ENCODE data around the gene KRTAP12-4.

The KRTAP12-4 gene

GRCh38 chr21:44618504-44618903 is 36.0 kb downstream of the KRTAP12-4 start:
- H3K36me3 Mint-ChIP-seq (ENCODE audit: low read depth), result peaks cover 6% of the 10 kb centered on the region

GRCh38 chr21:44617071-44617501 is 37.4 kb downstream of the KRTAP12-4 start:
- Mint-ChIP-seq H3K4me3 (no peak overlapping the region), H3K27ac (no peak overlapping the region), H3K36me3 (ENCODE audit: low read depth) (peaks cover 4% of the 10 kb centered on the region), H3K27me3 (ENCODE audit: low read depth) (peaks cover 11% of the 10 kb centered on the region), H3K9me3 (peaks cover 28% of the 10 kb centered on the region), H3K4me1 (no peaks in the 10 kb centered on the region)
- TF ChIP-seq, protein P1, sequence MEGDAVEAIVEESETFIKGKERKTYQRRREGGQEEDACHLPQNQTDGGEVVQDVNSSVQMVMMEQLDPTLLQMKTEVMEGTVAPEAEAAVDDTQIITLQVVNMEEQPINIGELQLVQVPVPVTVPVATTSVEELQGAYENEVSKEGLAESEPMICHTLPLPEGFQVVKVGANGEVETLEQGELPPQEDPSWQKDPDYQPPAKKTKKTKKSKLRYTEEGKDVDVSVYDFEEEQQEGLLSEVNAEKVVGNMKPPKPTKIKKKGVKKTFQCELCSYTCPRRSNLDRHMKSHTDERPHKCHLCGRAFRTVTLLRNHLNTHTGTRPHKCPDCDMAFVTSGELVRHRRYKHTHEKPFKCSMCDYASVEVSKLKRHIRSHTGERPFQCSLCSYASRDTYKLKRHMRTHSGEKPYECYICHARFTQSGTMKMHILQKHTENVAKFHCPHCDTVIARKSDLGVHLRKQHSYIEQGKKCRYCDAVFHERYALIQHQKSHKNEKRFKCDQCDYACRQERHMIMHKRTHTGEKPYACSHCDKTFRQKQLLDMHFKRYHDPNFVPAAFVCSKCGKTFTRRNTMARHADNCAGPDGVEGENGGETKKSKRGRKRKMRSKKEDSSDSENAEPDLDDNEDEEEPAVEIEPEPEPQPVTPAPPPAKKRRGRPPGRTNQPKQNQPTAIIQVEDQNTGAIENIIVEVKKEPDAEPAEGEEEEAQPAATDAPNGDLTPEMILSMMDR (IDR thresholded peaks at IDR 0.05; ENCODE audit: unreplicated experiment in 3 of 3), result no peak

More at GRCh38 chr21:44618504-44618903, 36.0 kb downstream of the KRTAP12-4 start:
- peaks cover 11% of the 10 kb centered on the region for H3K27me3 Mint-ChIP-seq (ENCODE audit: low read depth)
- peaks cover 39% of the 10 kb centered on the region for H3K9me3 Mint-ChIP-seq
- TF ChIP-seq, protein P1 (IDR thresholded peaks at IDR 0.05; ENCODE audit: unreplicated experiment in 3 of 3), result peak in 2 of 3 experiments; percentile 1 to 11
- no peak overlapping the region for H3K4me3 Mint-ChIP-seq
- H3K27ac Mint-ChIP-seq, result no peak overlapping the region
- H3K4me1 Mint-ChIP-seq, result no peaks in the 10 kb centered on the region

GRCh38 chr21:44616591-44616926 is 37.9 kb downstream of the KRTAP12-4 start:
- Mint-ChIP-seq H3K4me3 (no peak overlapping the region), H3K9me3 (peaks cover 25% of the 10 kb centered on the region), H3K36me3 (ENCODE audit: low read depth) (peaks cover 4% of the 10 kb centered on the region), H3K4me1 (no peaks in the 10 kb centered on the region), H3K27me3 (ENCODE audit: low read depth) (peaks cover 11% of the 10 kb centered on the region), H3K27ac (no peak overlapping the region)
- TF ChIP-seq, protein P1 (IDR thresholded peaks at IDR 0.05; ENCODE audit: unreplicated experiment in 3 of 3), result no peak

GRCh38 chr21:44615911-44616590 is 38.4 kb downstream of the KRTAP12-4 start:
- Mint-ChIP-seq H3K9me3 (peaks cover 29% of the 10 kb centered on the region), H3K36me3 (ENCODE audit: low read depth) (peaks cover 4% of the 10 kb centered on the region), H3K27ac (no peak overlapping the region), H3K4me3 (no peak overlapping the region), H3K4me1 (no peaks in the 10 kb centered on the region), H3K27me3 (ENCODE audit: low read depth) (peaks cover 11% of the 10 kb centered on the region)
- TF ChIP-seq, protein P1 (IDR thresholded peaks at IDR 0.05; ENCODE audit: unreplicated experiment in 3 of 3), result no peak

- TF ChIP-seq, protein P1 (IDR thresholded peaks at IDR 0.05; ENCODE audit: unreplicated experiment in 3 of 3), result no peak
- Mint-ChIP-seq H3K9me3 (peaks cover 31% of the 10 kb centered on the region), H3K27ac (no peak overlapping the region), H3K4me3 (no peak overlapping the region), H3K27me3 (ENCODE audit: low read depth) (peaks cover 11% of the 10 kb centered on the region), H3K36me3 (ENCODE audit: low read depth) (no peaks in the 10 kb centered on the region), H3K4me1 (no peaks in the 10 kb centered on the region)
These were observed 39.0 kb downstream of the KRTAP12-4 start for GRCh38 chr21:44615466-44615865.

- TF ChIP-seq, protein P1 (IDR thresholded peaks at IDR 0.05; ENCODE audit: unreplicated experiment in 3 of 3), result no peak
- Mint-ChIP-seq H3K27me3 (ENCODE audit: low read depth) (peaks cover 11% of the 10 kb centered on the region), H3K4me3 (no peak overlapping the region), H3K4me1 (no peaks in the 10 kb centered on the region), H3K27ac (no peak overlapping the region), H3K36me3 (ENCODE audit: low read depth) (no peaks in the 10 kb centered on the region), H3K9me3 (peaks cover 30% of the 10 kb centered on the region)
These were observed 39.5 kb downstream of the KRTAP12-4 start for GRCh38 chr21:44614961-44615391.

All from nephron (organoid).